ENCODE data around the gene IRF2BPL. TPM values are rescaled to one million over a fixed set of nuclear protein-coding genes. Genes with fewer than 3 reads are reported as not detected.
A peak's percentile ranks its signal among the peaks of the same experiment; 100 is the strongest.

The IRF2BPL gene
- total RNA-seq, 1 donor from 2014 or later = 4.8 TPM

GRCh38 chr14:77009014-77009413 lies 19.5 kb downstream of the IRF2BPL start:
- Histone ChIP-seq H4K20me1 (ENCODE audit: low read depth) (no peaks in the 10 kb centered on the region), H3K36me3 (no peaks in the 10 kb centered on the region), H3K4me3 (no peak overlapping the region), H3K79me2 (ENCODE audit: low read depth) (no peaks in the 10 kb centered on the region), H3K4me1 (peaks cover 3% of the 10 kb centered on the region), H2AFZ (replicated peaks) (no peak overlapping the region), H3K9ac (no peak overlapping the region), H3F3A (ENCODE audit: low read depth) (peaks cover 3% of the 10 kb centered on the region), H3K27ac (no peak overlapping the region), H3K4me2 (no peak overlapping the region), H3K27me3 (no peaks in the 10 kb centered on the region), H3K9me3 (ENCODE audit: low read depth) (no peaks in the 10 kb centered on the region)
- peaks cover 50% of the 10 kb centered on the region for H3K4me1 Mint-ChIP-seq
- H3K36me3 Mint-ChIP-seq = peaks cover 2% of the 10 kb centered on the region
- no peak for DNase-seq (ENCODE audit: low spot score)
- no peak for TF ChIP-seq EZH2phosphoT487 (IDR thresholded peaks at IDR 0.05)
- TF ChIP-seq, protein P1, sequence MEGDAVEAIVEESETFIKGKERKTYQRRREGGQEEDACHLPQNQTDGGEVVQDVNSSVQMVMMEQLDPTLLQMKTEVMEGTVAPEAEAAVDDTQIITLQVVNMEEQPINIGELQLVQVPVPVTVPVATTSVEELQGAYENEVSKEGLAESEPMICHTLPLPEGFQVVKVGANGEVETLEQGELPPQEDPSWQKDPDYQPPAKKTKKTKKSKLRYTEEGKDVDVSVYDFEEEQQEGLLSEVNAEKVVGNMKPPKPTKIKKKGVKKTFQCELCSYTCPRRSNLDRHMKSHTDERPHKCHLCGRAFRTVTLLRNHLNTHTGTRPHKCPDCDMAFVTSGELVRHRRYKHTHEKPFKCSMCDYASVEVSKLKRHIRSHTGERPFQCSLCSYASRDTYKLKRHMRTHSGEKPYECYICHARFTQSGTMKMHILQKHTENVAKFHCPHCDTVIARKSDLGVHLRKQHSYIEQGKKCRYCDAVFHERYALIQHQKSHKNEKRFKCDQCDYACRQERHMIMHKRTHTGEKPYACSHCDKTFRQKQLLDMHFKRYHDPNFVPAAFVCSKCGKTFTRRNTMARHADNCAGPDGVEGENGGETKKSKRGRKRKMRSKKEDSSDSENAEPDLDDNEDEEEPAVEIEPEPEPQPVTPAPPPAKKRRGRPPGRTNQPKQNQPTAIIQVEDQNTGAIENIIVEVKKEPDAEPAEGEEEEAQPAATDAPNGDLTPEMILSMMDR (IDR thresholded peaks at IDR 0.05) = no peak
- no peak for TF ChIP-seq EZH2 (IDR thresholded peaks at IDR 0.05)
- peak overlapping the region; percentile 42 for H3K27ac Mint-ChIP-seq
- peaks cover 5% of the 10 kb centered on the region for H3K27me3 Mint-ChIP-seq (ENCODE audit: insufficient read depth, low read depth)
- no peak overlapping the region for H3K4me3 Mint-ChIP-seq
- H3K9me3 Mint-ChIP-seq = peaks cover 4% of the 10 kb centered on the region

GRCh38 chr14:77008541-77008940 lies 20.0 kb downstream of the IRF2BPL start:
- Histone ChIP-seq H2AFZ (replicated peaks) (no peak overlapping the region), H3K4me3 (no peak overlapping the region), H3K36me3 (no peaks in the 10 kb centered on the region), H3F3A (ENCODE audit: low read depth) (peaks cover 3% of the 10 kb centered on the region), H4K20me1 (ENCODE audit: low read depth) (no peaks in the 10 kb centered on the region), H3K4me1 (peaks cover 6% of the 10 kb centered on the region), H3K27ac (no peak overlapping the region), H3K9ac (no peak overlapping the region), H3K27me3 (no peaks in the 10 kb centered on the region), H3K79me2 (ENCODE audit: low read depth) (no peaks in the 10 kb centered on the region), H3K9me3 (ENCODE audit: low read depth) (no peaks in the 10 kb centered on the region), H3K4me2 (no peak overlapping the region)
- Mint-ChIP-seq H3K27me3 (ENCODE audit: insufficient read depth, low read depth) (peaks cover 7% of the 10 kb centered on the region), H3K27ac (peak overlapping the region; percentile 42), H3K9me3 (peaks cover 4% of the 10 kb centered on the region), H3K36me3 (peaks cover 2% of the 10 kb centered on the region), H3K4me3 (no peak overlapping the region), H3K4me1 (peaks cover 53% of the 10 kb centered on the region)
- TF ChIP-seq EZH2 (IDR thresholded peaks at IDR 0.05) (no peak), EZH2phosphoT487 (IDR thresholded peaks at IDR 0.05) (no peak)
- TF ChIP-seq, protein P1 (IDR thresholded peaks at IDR 0.05) = no peak
- DNase-seq (ENCODE audit: low spot score) = peak; percentile 23

DNA sequence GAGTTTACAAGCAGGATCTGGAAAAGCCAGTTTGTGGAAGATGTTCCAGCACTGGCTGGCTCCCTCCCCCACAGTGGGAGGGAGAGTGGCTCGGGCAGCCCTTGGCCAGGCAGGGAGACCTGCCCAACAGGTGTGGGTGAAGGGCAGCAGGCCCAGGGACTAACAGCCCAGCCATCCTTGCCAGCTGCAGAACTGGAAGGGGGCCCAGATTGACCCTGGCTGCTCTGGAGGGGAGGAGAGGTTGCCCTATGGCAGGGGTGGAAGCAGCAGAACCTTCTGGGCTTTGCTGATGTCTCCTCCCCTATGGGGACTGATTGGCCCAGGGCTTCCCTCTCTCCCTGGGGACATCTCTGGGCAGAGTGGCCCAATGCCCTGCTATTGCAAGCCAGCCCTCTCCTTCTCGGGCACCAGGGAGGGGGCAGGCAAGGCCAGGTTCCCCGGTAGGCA lies 20.5 kb downstream of the IRF2BPL start:
- DNase-seq (ENCODE audit: low spot score) = no peak
- Histone ChIP-seq H3K4me2 (no peak overlapping the region), H2AFZ (replicated peaks) (no peak overlapping the region), H3K27me3 (no peaks in the 10 kb centered on the region), H3K4me1 (peaks cover 6% of the 10 kb centered on the region), H3K4me3 (no peak overlapping the region), H4K20me1 (ENCODE audit: low read depth) (no peaks in the 10 kb centered on the region), H3K27ac (no peak overlapping the region), H3K9me3 (ENCODE audit: low read depth) (no peaks in the 10 kb centered on the region), H3K9ac (no peak overlapping the region), H3K79me2 (ENCODE audit: low read depth) (no peaks in the 10 kb centered on the region), H3F3A (ENCODE audit: low read depth) (peaks cover 3% of the 10 kb centered on the region), H3K36me3 (no peaks in the 10 kb centered on the region)
- peaks cover 53% of the 10 kb centered on the region for H3K4me1 Mint-ChIP-seq
- H3K36me3 Mint-ChIP-seq = peaks cover 2% of the 10 kb centered on the region
- TF ChIP-seq EZH2phosphoT487 (IDR thresholded peaks at IDR 0.05) = no peak
- TF ChIP-seq EZH2 (IDR thresholded peaks at IDR 0.05) = no peak
- TF ChIP-seq, protein P1 (IDR thresholded peaks at IDR 0.05) = no peak
- no peak overlapping the region for H3K27ac Mint-ChIP-seq
- peaks cover 4% of the 10 kb centered on the region for H3K9me3 Mint-ChIP-seq
- H3K27me3 Mint-ChIP-seq (ENCODE audit: insufficient read depth, low read depth) = peaks cover 7% of the 10 kb centered on the region
- H3K4me3 Mint-ChIP-seq = no peak overlapping the region
